Activated naive CD8-positive, alpha-beta T cell treated with anti-CD3 and anti-CD28 coated beads for 36 hours (primary cell): Measurements from ENCODE around the gene HES7. TPM values are rescaled to one million over a fixed set of nuclear protein-coding genes. Genes with fewer than 3 reads are reported as not detected.

ENCODE experiments used
- DNase-seq: peaks from one replicate; pipeline ENCODE4 v3.0.0; 2021
- H3K27ac Mint-ChIP-seq: one replicate; pipeline ENCODE4 v1.8.0; 2022; ENCODE audit warnings: mild to moderate bottlenecking, moderate library complexity, mixed read lengths
- H3K27me3 Mint-ChIP-seq: one replicate; pipeline ENCODE4 v1.8.0; 2022; ENCODE audit warnings: mild to moderate bottlenecking, mixed read lengths
- H3K36me3 Mint-ChIP-seq: one replicate; pipeline ENCODE4 v1.8.0; 2021; ENCODE audit warnings: mild to moderate bottlenecking, mixed read lengths
- H3K4me1 Mint-ChIP-seq: one replicate; pipeline ENCODE4 v1.8.0; 2021; ENCODE audit warnings: mixed read lengths
- H3K4me3 Mint-ChIP-seq: one replicate; pipeline ENCODE4 v1.8.0; 2022; ENCODE audit warnings: mild to moderate bottlenecking, moderate library complexity, mixed read lengths
- H3K9me3 Mint-ChIP-seq: one replicate; pipeline ENCODE4 v1.8.0; 2022; ENCODE audit warnings: mixed read lengths
- total RNA-seq, 2 experiments: library from RNA; stranded (reverse); gene quantifications; one replicate each; pipeline ENCODE4 v1.2.3, GENCODE V29; 2021

Gene HES7
- total RNA-seq, 2 experiments from 2014 or later, result 1.9 to 2.0 TPM

DNA sequence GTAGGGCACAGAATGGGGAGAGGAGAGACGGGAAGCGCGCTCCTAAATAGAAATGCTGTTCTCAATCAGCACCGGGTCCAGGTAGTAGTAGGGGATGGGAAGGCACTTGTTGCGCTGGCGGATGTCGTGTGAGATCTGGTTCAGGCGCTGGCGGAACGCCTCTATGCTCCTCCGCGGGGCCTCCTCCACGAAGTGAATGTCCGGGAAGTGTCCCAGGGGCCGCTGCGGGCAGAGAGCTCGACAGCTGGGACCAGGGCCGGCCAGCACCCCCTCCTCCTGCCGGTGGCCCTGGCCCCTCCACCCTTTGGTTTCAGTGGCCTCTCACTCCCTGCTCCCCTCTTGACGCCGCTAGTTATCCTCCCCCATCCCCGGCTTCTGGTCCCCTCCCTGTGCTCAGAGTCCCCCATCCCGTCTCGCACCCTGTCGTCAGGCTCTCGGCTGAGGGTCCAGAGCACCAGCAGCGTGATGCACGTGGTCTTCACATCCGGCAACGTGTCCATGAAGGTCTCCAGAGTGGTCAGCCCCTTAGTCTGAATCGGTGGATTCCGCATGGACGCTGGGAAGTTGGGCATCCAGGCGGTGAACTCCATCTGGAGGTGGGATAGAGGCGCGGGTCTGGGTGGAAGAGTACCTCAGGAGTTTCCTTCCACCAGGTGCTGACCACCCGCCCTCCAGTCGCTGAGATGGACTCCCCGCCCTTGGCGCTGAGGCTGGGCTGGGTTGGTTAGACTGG, 51.0 kb downstream of the HES7 start:
- peaks cover 16% of the 10 kb centered on the region for H3K4me1 Mint-ChIP-seq
- H3K27ac Mint-ChIP-seq, result no peak overlapping the region
- H3K4me3 Mint-ChIP-seq, result peak overlapping the region; percentile 60
- H3K27me3 Mint-ChIP-seq, result peaks cover 44% of the 10 kb centered on the region
- no peaks in the 10 kb centered on the region for H3K36me3 Mint-ChIP-seq
- peak; percentile 24 for DNase-seq
- no peaks in the 10 kb centered on the region for H3K9me3 Mint-ChIP-seq

DNA sequence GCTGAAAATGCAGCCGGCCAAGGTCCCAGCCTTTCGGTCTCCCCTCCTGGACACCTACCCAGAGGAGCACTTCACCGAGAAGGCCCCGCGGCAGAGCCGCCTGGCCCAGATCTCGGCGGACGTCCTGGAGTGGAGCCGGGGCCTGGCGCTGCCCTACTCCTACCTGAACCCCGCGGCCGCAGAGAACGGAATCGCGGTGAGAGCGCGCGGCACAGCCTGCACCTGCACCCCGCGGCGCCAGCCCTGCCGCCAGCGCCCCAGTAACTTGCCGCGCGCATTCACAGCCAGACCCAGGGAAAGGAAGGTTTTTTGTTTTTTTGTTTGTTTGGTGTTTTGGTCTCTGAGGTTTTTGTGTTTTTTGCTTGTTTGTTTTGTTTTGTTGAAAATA, 51.6 kb downstream of the HES7 start:
- Mint-ChIP-seq H3K4me1 (peaks cover 16% of the 10 kb centered on the region), H3K4me3 (peak overlapping the region; percentile 55), H3K27me3 (peaks cover 44% of the 10 kb centered on the region), H3K27ac (no peak overlapping the region), H3K9me3 (no peaks in the 10 kb centered on the region), H3K36me3 (no peaks in the 10 kb centered on the region)
- DNase-seq, result no peak

DNA sequence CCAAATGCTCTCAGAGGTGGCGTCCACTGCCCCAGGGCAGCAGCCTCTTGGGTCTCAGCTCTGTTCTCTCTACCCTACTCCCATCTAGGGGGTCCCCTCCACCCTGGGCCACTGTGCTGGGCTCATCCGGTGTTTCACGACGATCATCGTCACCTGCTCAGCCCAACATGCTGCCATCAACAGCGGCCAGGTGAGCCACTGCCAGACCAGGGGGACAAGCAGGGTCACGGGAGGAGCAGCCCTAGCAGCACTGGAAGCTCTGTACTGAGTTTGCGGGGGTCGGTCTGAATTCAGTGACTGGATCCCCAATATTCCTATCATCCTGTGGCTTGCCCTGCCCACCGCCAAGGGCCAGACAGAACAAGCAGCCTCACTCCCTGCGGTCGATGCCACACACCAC, 52.4 kb downstream of the HES7 start:
- Mint-ChIP-seq H3K4me1 (peaks cover 16% of the 10 kb centered on the region), H3K9me3 (no peaks in the 10 kb centered on the region), H3K27me3 (peaks cover 44% of the 10 kb centered on the region), H3K27ac (no peak overlapping the region), H3K36me3 (no peaks in the 10 kb centered on the region), H3K4me3 (no peak overlapping the region)
- no peak for DNase-seq

Other genes starting within 250 kb of the HES7 start
- 100 to 1,000 TPM; 123 to 129 TPM for gene CHD3, start 235.3 kb downstream of the HES7 start, total RNA-seq
- gene RNF227, start 207.8 kb downstream of the HES7 start, total RNA-seq, result 1 to 10 TPM; 4.0 to 4.1 TPM
- gene KCNAB3, start 194.2 kb downstream of the HES7 start, total RNA-seq, result 1 to 10 TPM; 7.5 to 8.4 TPM
- gene TRAPPC1, start 192.2 kb downstream of the HES7 start, total RNA-seq, result 100 to 1,000 TPM; 131 to 143 TPM
- gene CNTROB, start 191.9 kb downstream of the HES7 start, total RNA-seq, result 10 to 100 TPM; 45.3 to 45.7 TPM
- gene GUCY2D, start 121.5 kb downstream of the HES7 start, total RNA-seq, result not detected
- under 1 TPM in 1 of 2 experiments, not detected in 1; 0.08 TPM for gene ALOX15B, start 85.0 kb downstream of the HES7 start, total RNA-seq
- 1 to 10 TPM; 3.7 to 4.1 TPM for gene ALOX12B, start 36.4 kb downstream of the HES7 start, total RNA-seq
- under 1 TPM in 1 of 2 experiments, not detected in 1; 0.10 TPM for gene ALOXE3, start 5.6 kb downstream of the HES7 start, total RNA-seq
- 10 to 100 TPM; 55.7 to 56.1 TPM for gene PER1, start 28.3 kb upstream of the HES7 start, total RNA-seq
- gene VAMP2, start 38.8 kb upstream of the HES7 start, total RNA-seq, result 10 to 100 TPM; 27.7 to 28.4 TPM
- gene TMEM107, start 52.3 kb upstream of the HES7 start, total RNA-seq, result 10 to 100 TPM; 26.0 to 26.3 TPM
- gene BORCS6, start 66.1 kb upstream of the HES7 start, total RNA-seq, result 1 to 10 TPM; 5.1 to 5.2 TPM
- 100 to 1,000 TPM; 177 to 181 TPM for gene AURKB, start 86.5 kb upstream of the HES7 start, total RNA-seq
- gene CTC1, start 124.0 kb upstream of the HES7 start, total RNA-seq, result 10 to 100 TPM; 45.4 to 45.7 TPM
- gene PFAS, start 125.2 kb upstream of the HES7 start, total RNA-seq, result 100 to 1,000 TPM; 187 to 192 TPM
- gene RANGRF, start 164.6 kb upstream of the HES7 start, total RNA-seq, result 10 to 100 TPM; 55.1 to 55.3 TPM
- 1 to 10 TPM; 1.4 to 2.1 TPM for gene SLC25A35, start 171.3 kb upstream of the HES7 start, total RNA-seq
- not detected for gene ARHGEF15, start 186.1 kb upstream of the HES7 start, total RNA-seq
- not detected for gene ODF4, start 215.7 kb upstream of the HES7 start, total RNA-seq